ENCODE data around the gene CPNE5. TPM values are rescaled to one million over a fixed set of nuclear protein-coding genes. Genes with fewer than 3 reads are reported as not detected.

Gene CPNE5
- total RNA-seq, 1 donor from 2014 or later = not detected

DNA sequence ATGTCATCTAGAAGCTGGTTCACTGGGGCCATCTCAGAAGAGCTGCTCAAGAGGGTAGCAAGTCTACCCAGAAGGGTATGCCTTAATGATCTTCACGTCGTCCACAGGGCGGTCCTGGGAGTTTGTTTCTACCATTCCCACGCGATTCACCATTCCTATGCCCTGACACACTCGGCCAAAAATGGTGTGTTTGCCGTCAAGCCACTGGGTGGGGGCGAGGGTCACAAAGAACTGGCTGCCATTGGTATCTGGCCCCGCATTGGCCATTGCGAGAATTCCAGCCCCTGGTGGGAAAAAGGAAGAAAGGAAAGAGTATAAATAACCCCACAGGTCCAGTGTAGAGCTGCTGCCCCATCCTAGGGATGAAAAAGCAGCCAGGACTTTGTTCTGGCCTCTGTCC, 16.5 kb upstream of the CPNE5 start:
- no peak for DNase-seq (ENCODE audit: low spot score)
- peaks cover 4% of the 10 kb centered on the region for H3K9me3 Mint-ChIP-seq (ENCODE audit: low read depth)
- H3K4me1 Mint-ChIP-seq (ENCODE audit: low read depth) = peaks cover 27% of the 10 kb centered on the region
- no peak overlapping the region for H3K4me3 Mint-ChIP-seq (ENCODE audit: unreplicated experiment)
- peaks cover 14% of the 10 kb centered on the region for H3K36me3 Mint-ChIP-seq (ENCODE audit: low read depth)
- no peaks in the 10 kb centered on the region for H3K27me3 Mint-ChIP-seq (ENCODE audit: low read depth)
- TF ChIP-seq, protein P1, sequence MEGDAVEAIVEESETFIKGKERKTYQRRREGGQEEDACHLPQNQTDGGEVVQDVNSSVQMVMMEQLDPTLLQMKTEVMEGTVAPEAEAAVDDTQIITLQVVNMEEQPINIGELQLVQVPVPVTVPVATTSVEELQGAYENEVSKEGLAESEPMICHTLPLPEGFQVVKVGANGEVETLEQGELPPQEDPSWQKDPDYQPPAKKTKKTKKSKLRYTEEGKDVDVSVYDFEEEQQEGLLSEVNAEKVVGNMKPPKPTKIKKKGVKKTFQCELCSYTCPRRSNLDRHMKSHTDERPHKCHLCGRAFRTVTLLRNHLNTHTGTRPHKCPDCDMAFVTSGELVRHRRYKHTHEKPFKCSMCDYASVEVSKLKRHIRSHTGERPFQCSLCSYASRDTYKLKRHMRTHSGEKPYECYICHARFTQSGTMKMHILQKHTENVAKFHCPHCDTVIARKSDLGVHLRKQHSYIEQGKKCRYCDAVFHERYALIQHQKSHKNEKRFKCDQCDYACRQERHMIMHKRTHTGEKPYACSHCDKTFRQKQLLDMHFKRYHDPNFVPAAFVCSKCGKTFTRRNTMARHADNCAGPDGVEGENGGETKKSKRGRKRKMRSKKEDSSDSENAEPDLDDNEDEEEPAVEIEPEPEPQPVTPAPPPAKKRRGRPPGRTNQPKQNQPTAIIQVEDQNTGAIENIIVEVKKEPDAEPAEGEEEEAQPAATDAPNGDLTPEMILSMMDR (IDR thresholded peaks at IDR 0.05) = no peak
- no peak overlapping the region for H3K27ac Mint-ChIP-seq (ENCODE audit: unreplicated experiment)

DNA sequence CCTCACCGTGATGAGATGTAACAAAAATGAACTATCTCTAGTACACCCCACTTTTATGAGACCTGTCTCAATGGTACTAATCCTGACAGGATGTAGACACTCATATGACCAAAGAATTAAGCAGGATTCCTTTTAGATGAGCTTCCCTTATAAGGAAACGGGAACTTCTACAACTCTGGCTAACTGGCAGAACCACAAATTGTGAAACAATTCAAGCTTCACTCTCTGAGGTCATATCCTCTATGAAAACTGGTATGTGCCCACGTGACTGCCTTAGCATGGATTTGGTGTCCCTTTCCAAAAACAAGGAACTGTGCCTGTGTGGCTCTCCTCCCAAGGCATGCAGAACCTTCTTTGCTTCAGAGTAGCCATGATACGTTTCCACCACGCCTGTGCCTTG, 14.1 kb upstream of the CPNE5 start:
- Mint-ChIP-seq H3K27ac (ENCODE audit: unreplicated experiment) (peak overlapping the region; percentile 30), H3K4me1 (ENCODE audit: low read depth) (peaks cover 32% of the 10 kb centered on the region), H3K27me3 (ENCODE audit: low read depth) (no peaks in the 10 kb centered on the region), H3K4me3 (ENCODE audit: unreplicated experiment) (no peak overlapping the region), H3K9me3 (ENCODE audit: low read depth) (peaks cover 5% of the 10 kb centered on the region), H3K36me3 (ENCODE audit: low read depth) (peaks cover 14% of the 10 kb centered on the region)
- TF ChIP-seq, protein P1 (IDR thresholded peaks at IDR 0.05) = no peak
- no peak for DNase-seq (ENCODE audit: low spot score)

DNA sequence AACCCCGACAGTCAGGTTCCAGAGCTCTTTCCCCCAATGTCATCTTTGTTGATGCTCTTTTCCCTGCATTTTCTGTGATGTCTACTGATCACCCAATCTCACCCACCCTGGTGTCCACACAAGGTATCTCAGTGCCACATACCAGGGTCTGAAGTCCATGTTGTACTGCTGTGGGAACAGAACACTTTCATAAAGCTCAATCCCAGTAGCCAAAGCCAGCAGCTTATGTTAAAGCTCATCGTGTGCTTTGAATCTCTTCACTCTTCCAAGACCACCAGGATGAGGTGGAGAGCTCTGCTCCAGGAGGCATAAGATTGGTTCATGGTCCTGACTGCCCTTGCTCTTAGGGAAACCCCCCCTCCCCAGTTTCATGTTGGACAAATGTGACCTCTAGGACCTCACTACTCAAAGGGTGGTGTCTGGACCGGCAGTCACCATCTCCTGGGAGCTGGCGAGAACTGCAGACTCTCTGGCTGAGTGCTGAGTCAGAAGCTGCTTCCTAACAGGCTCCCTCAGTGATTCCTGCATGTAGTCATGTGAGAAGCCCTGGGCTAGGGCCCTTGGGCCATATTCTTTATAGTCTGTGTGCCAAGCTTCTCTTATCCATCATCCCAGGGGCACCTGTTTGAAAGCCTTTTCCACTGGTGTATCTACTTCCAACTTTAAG, 13.4 kb upstream of the CPNE5 start:
- no peak for DNase-seq (ENCODE audit: low spot score)
- H3K27ac Mint-ChIP-seq (ENCODE audit: unreplicated experiment) = peak overlapping the region; percentile 30

DNA sequence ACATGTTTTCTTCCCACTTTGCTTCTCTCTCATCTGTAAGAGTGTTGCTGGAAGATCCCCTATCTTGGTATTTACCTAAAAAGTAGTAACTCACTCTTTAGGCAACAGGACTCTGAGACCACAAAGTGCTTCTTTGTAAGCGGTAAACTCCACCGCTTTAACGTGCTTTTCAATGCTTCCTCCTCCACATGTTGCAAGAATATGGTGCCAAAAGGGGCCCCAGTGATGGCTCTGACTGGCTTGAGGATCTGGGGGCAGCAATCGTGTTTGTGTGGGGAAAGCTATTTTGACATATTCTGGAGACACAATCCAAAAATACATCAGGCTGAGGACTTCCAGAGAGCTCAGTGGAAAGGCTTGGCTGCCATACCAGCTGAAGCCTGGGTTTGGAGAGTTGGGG, 12.4 kb upstream of the CPNE5 start:
- Mint-ChIP-seq H3K27ac (ENCODE audit: unreplicated experiment) (no peak overlapping the region), H3K27me3 (ENCODE audit: low read depth) (no peaks in the 10 kb centered on the region), H3K4me1 (ENCODE audit: low read depth) (peaks cover 30% of the 10 kb centered on the region), H3K9me3 (ENCODE audit: low read depth) (peaks cover 5% of the 10 kb centered on the region), H3K4me3 (ENCODE audit: unreplicated experiment) (no peak overlapping the region), H3K36me3 (ENCODE audit: low read depth) (peaks cover 14% of the 10 kb centered on the region)
- TF ChIP-seq, protein P1 (IDR thresholded peaks at IDR 0.05) = no peak
- no peak for DNase-seq (ENCODE audit: low spot score)

More for the DNA sequence above, 13.4 kb upstream of the CPNE5 start:
- Mint-ChIP-seq H3K4me3 (ENCODE audit: unreplicated experiment) (no peak overlapping the region), H3K9me3 (ENCODE audit: low read depth) (peaks cover 5% of the 10 kb centered on the region), H3K27me3 (ENCODE audit: low read depth) (no peaks in the 10 kb centered on the region), H3K4me1 (ENCODE audit: low read depth) (peaks cover 30% of the 10 kb centered on the region), H3K36me3 (ENCODE audit: low read depth) (peaks cover 14% of the 10 kb centered on the region)
- TF ChIP-seq, protein P1 (IDR thresholded peaks at IDR 0.05) = peak; percentile 14

DNA sequence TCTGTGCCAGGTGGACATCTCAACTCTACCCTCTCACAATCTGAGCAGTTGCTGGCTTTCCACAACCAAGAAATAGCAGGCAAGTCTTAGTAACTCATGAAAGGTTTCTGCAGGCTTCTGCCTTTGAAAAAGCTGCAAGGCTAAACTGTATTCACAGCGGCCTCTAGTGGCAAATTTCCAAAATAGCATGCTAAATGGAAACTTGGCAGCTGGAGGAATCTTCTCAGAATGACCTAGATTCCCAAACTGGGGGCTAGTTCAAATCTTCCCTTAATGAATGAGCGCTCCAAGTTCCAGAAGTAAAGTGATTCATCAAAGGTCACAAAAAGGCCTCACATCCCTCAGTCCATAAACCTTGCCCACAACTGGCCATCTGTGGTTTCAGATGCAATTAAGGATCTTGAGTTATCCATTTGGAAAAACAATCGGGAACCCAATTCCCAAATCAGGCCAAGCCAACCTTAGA, 11.9 kb upstream of the CPNE5 start:
- Mint-ChIP-seq H3K36me3 (ENCODE audit: low read depth) (peaks cover 12% of the 10 kb centered on the region), H3K4me3 (ENCODE audit: unreplicated experiment) (no peak overlapping the region), H3K9me3 (ENCODE audit: low read depth) (peaks cover 5% of the 10 kb centered on the region), H3K4me1 (ENCODE audit: low read depth) (peaks cover 30% of the 10 kb centered on the region), H3K27ac (ENCODE audit: unreplicated experiment) (no peak overlapping the region), H3K27me3 (ENCODE audit: low read depth) (no peaks in the 10 kb centered on the region)
- DNase-seq (ENCODE audit: low spot score) = no peak
- TF ChIP-seq, protein P1 (IDR thresholded peaks at IDR 0.05) = peak; percentile 87
